Small intestine (tissue), 7 donors: ENCODE data around the gene FRMD8. TPM values are rescaled to one million over a fixed set of nuclear protein-coding genes. Genes with fewer than 3 reads are reported as not detected.

Experiments used
- DNase-seq, 2 donors: peaks; one replicate each; pipeline versions ENCODE4 v3.0.0 to v3.0.0-alpha.2; 2013
- FAIRE-seq: peaks from 2 replicates; lab custom pipeline; 2012; peaks lifted over from hg19 to GRCh38; lab: Jason Lieb, UNC
- H3K27ac ChIP-seq, 3 donors: one replicate each; pipeline ENCODE4 v1.5.1; 2013; ENCODE audit warnings: low read length in 2 of 3, mild to moderate bottlenecking in 2 of 3, control low read depth in 1 of 3, inconsistent platforms in 1 of 3, low read depth in 1 of 3, moderate library complexity in 1 of 3
- H3K27me3 ChIP-seq, 3 donors: one replicate each; pipeline ENCODE4 v1.6.1; 2013; ENCODE audit warnings: low read length in 3 of 3, inconsistent platforms in 1 of 3; ENCODE audit not compliant: control insufficient read depth in 3 of 3, insufficient read depth in 3 of 3
- H3K36me3 ChIP-seq, 3 donors: one replicate each; pipeline ENCODE4 v1.6.1; 2013; ENCODE audit warnings: low read length in 3 of 3, inconsistent platforms in 1 of 3, low read depth in 1 of 3, mild to moderate bottlenecking in 1 of 3, moderate library complexity in 1 of 3; ENCODE audit not compliant: control insufficient read depth in 3 of 3, insufficient read depth in 2 of 3
- H3K4me1 ChIP-seq, 3 donors: one replicate each; pipeline ENCODE4 v1.6.1; 2013; ENCODE audit warnings: low read length in 2 of 3, inconsistent platforms in 1 of 3, low read depth in 1 of 3, mild to moderate bottlenecking in 1 of 3, moderate library complexity in 1 of 3; ENCODE audit not compliant: control insufficient read depth in 3 of 3, insufficient read depth in 2 of 3
- H3K4me3 ChIP-seq, 3 donors: one replicate each; pipeline ENCODE4 v1.5.1; 2013; ENCODE audit warnings: low read length in 3 of 3, control low read depth in 1 of 3, inconsistent platforms in 1 of 3, low read depth in 1 of 3, mild to moderate bottlenecking in 1 of 3, moderate library complexity in 1 of 3
- H3K9me3 ChIP-seq, 2 donors: one replicate each; pipeline ENCODE4 v1.6.1; 2013; ENCODE audit warnings: low read depth in 1 of 2, low read length in 1 of 2; ENCODE audit not compliant: control insufficient read depth in 2 of 2, insufficient read depth in 1 of 2
- WGBS, 3 donors: extraction: QIAGEN DNeasy Blood & Tissue Kit; methylation state at CpG; one replicate each; pipeline ENCODE4 v1.1.7; 2013; 5-methylcytosine and 5-hydroxymethylcytosine counted together
- polyA plus RNA-seq, 4 donors: library from polyadenylated mRNA; stranded (reverse) in 3 of 4; unstranded in 1 of 4; fragments of 200-250 nt in 3 of 4; fragments of 120-200 nt in 1 of 4; gene quantifications; one replicate each; pipeline versions ENCODE4 v1.2.1 to v1.2.3, GENCODE V29; 2013
- donor health status: healthy with polysubstance abuse.
- donor health status: control.
- donor health status: control.
- donor health status: Bipolar disorder and iron deficiency.
- donor health status: healthy.

Gene FRMD8
- polyA plus RNA-seq, 4 donors, result 24.4 to 31.1 (median 26.9) TPM

GRCh38 chr11:65435411-65435931, 49.0 kb downstream of the FRMD8 start:
- Histone ChIP-seq H3K36me3 (peaks cover 0 to 22% (median 8%) of the 10 kb centered on the region in 3 donors), H3K27ac (no peak overlapping the region), H3K4me3 (no peak overlapping the region), H3K27me3 (no peaks in the 10 kb centered on the region), H3K4me1 (peaks cover 0 to 2% (median 0%) of the 10 kb centered on the region in 3 donors), H3K9me3 (no peaks in the 10 kb centered on the region)
- no peak for DNase-seq
- WGBS, 3 donors, result 83 to 89% (median 86%) methylated on average over 9 of the region's 9 CpGs
- no peak for FAIRE-seq

GRCh38 chr11:65435981-65436411, 49.6 kb downstream of the FRMD8 start:
- no peaks in the 10 kb centered on the region for H3K27me3 ChIP-seq
- WGBS, 3 donors, result 81 to 88% (median 84%) methylated on average over 8 of the region's 8 CpGs
- peak overlapping the region in 2 of 3 donors; percentile 12 to 64 for H3K27ac ChIP-seq
- peaks cover 0 to 22% (median 8%) of the 10 kb centered on the region in 3 donors for H3K36me3 ChIP-seq
- DNase-seq (peak in 1 of 2 donors; percentile 15), FAIRE-seq (no peak)
- peaks cover 0 to 2% (median 0%) of the 10 kb centered on the region in 3 donors for H3K4me1 ChIP-seq
- H3K9me3 ChIP-seq, result no peaks in the 10 kb centered on the region
- H3K4me3 ChIP-seq, result no peak overlapping the region

- DNase-seq (peak in 1 of 2 donors; percentile 22), FAIRE-seq (no peak)
- 81 to 86% (median 84%) methylated on average over 5 of the region's 5 CpGs for WGBS, 3 donors
- Histone ChIP-seq H3K27me3 (no peaks in the 10 kb centered on the region), H3K27ac (peak overlapping the region in 2 of 3 donors; percentile 12 to 64), H3K9me3 (no peaks in the 10 kb centered on the region), H3K4me3 (no peak overlapping the region), H3K36me3 (peaks cover 0 to 25% (median 8%) of the 10 kb centered on the region in 3 donors), H3K4me1 (peaks cover 0 to 2% (median 0%) of the 10 kb centered on the region in 3 donors)
Measured at GRCh38 chr11:65436412-65437032, 50.1 kb downstream of the FRMD8 start.

- FAIRE-seq, result no peak
- Histone ChIP-seq H3K4me1 (peaks cover 0 to 7% (median 2%) of the 10 kb centered on the region in 3 donors), H3K36me3 (peaks cover 0 to 32% (median 8%) of the 10 kb centered on the region in 3 donors), H3K27ac (no peak overlapping the region), H3K27me3 (no peaks in the 10 kb centered on the region), H3K9me3 (no peaks in the 10 kb centered on the region), H3K4me3 (peak overlapping the region in 1 of 3 donors; percentile 1)
- DNase-seq, result no peak
- 77 to 89% (median 85%) methylated on average over 14 of the region's 14 CpGs for WGBS, 3 donors
Measured at GRCh38 chr11:65437436-65438227, 51.2 kb downstream of the FRMD8 start.

- DNase-seq, result no peak
Measured at GRCh38 chr11:65438257-65439151, 52.1 kb downstream of the FRMD8 start.

DNA sequence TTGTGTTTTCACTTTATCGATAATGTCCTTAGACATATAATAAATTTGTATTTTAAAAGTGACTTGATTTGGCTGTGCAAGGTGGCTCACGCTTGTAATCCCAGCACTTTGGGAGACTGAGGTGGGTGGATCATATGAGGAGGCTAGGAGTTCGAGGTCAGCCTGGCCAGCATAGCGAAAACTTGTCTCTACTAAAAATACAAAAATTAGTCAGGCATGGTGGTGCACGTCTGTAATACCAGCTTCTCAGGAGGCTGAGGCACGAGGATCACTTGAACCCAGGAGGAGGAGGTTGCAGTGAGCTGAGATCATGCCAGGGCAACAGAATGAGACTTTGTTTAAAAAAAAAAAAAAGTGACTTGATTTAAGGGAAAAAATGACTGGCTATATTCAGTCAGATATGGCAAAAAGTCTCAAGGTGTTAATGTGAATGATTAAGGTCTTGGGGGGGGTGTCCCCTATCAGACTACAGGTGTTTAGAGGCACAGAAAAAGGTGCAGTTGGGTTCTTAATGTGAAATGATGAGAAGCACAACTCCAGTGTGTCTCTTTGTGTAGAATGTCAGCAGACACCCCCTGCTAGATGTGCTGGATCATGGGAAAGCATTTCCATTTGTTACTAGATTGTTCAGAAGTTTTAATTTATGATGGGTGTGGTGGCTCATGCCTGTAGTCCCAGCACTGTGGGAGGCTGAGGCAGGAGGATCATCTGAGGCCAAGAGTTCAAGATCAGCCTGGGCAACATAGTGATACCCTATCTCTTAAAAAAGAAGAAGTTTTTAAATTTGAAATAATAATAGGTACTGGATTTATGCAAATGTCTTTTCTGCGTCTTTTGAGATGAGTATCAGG, 53.1 kb downstream of the FRMD8 start:
- H3K27ac ChIP-seq, result no peak overlapping the region
- H3K27me3 ChIP-seq, result no peaks in the 10 kb centered on the region
- no peaks in the 10 kb centered on the region for H3K9me3 ChIP-seq
- H3K4me1 ChIP-seq, result peaks cover 0 to 7% (median 0%) of the 10 kb centered on the region in 3 donors
- H3K4me3 ChIP-seq, result no peak overlapping the region
- DNase-seq (peak in 1 of 2 donors; percentile 15), FAIRE-seq (no peak)
- 88 to 94% (median 88%) methylated on average over 7 of the region's 7 CpGs for WGBS, 3 donors
- peaks cover 0 to 46% (median 7%) of the 10 kb centered on the region in 3 donors for H3K36me3 ChIP-seq

More at GRCh38 chr11:65438257-65439151, 52.1 kb downstream of the FRMD8 start:
- H3K36me3 ChIP-seq, result peaks cover 0 to 37% (median 8%) of the 10 kb centered on the region in 3 donors
- WGBS, 3 donors, result 91 to 96% (median 95%) methylated on average over 9 of the region's 9 CpGs
- no peak overlapping the region for H3K27ac ChIP-seq
- no peak for FAIRE-seq
- H3K27me3 ChIP-seq, result no peaks in the 10 kb centered on the region
- no peaks in the 10 kb centered on the region for H3K9me3 ChIP-seq
- H3K4me3 ChIP-seq, result peak overlapping the region in 1 of 3 donors; percentile 1
- peaks cover 0 to 7% (median 2%) of the 10 kb centered on the region in 3 donors for H3K4me1 ChIP-seq

DNA sequence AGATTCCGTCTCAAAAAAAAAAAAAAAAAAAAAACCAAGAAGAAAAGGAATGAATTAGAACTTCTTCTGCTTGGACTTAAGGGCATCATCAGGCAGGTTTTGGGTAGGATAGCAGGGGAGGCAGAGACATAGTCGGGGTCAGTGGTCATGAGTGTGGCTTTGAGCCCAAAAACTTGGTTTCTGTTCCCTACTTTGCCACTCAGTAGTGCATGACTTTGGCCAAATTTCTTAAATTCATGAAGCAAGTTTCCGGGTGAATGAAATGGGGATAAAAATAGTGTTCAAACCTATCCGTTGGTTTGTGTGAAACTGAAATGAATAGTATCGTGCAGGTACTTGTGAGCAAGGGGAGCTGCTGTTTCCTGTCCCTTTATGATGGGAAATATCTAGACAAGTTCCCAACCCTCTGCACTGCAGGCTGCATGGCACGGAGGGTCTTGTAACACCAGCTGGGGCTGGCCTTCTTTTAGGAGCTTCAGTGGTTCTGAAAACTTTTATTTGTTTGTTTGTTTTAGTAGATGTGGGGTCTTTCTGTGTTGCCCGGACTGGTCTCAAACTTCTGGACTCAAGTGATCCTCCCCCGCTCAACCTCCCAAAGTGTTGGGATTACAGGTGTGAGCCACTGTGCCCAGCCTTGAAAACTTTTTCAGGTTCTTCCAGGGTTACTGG, 54.5 kb downstream of the FRMD8 start:
- Histone ChIP-seq H3K4me3 (no peak overlapping the region), H3K9me3 (no peaks in the 10 kb centered on the region), H3K36me3 (peaks cover 0 to 52% (median 5%) of the 10 kb centered on the region in 3 donors), H3K4me1 (peaks cover 0 to 7% (median 0%) of the 10 kb centered on the region in 3 donors), H3K27me3 (no peaks in the 10 kb centered on the region), H3K27ac (peak overlapping the region in 1 of 3 donors; percentile 57)
- 63 to 85% (median 73%) methylated on average over 8 of the region's 8 CpGs for WGBS, 3 donors
- FAIRE-seq (no peak), DNase-seq (peak in 1 of 2 donors; percentile 12)
